ENCODE measurements around the gene GLOD4.

- TF ChIP-seq CTCF (IDR thresholded peaks at IDR 0.05) (no peak), POLR2A (IDR thresholded peaks at IDR 0.05) (no peak)
Observed at GRCh38 chr17:725084-725483, 57.0 kb downstream of the GLOD4 start.
